DND-41 (cell line): Measurements from ENCODE around the gene ITGB2.

Experiments used
- CTCF ChIP-seq: IDR thresholded peaks from 2 replicates; pipeline ENCODE4 v1.5.1; 2012; ENCODE audit warnings: borderline replicate concordance, low read length, moderate library complexity, mild to moderate bottlenecking; ENCODE audit not compliant: poor library complexity, severe bottlenecking; ENCODE audit errors: extremely low read depth
- EZH2 ChIP-seq: IDR thresholded peaks from 3 replicates; pipeline ENCODE4 v1.6.1; 2012; ENCODE audit warnings: borderline replicate concordance, low read depth, mild to moderate bottlenecking, moderate library complexity, low read length, inconsistent platforms; ENCODE audit not compliant: severe bottlenecking

GRCh38 chr21:44944596-44944995 is 23.9 kb upstream of the ITGB2 start:
- no peak for TF ChIP-seq CTCF
- TF ChIP-seq EZH2: no peak
